Measurements from ENCODE around the gene GRIK1. TPM values are rescaled to one million over a fixed set of nuclear protein-coding genes. Genes with fewer than 3 reads are reported as not detected.

Gene GRIK1
- total RNA-seq, 4 donors from 2014 or later: 0.30 to 0.76 (median 0.36) TPM

- TF ChIP-seq POLR2A (IDR thresholded peaks at IDR 0.05) (no peak), CTCF (IDR thresholded peaks at IDR 0.05) (no peak)
- no peak overlapping the region for H3K4me3 ChIP-seq (ENCODE audit: low read depth, poor library complexity, severe bottlenecking)
- intact Hi-C loops (cut with DNase I; ENCODE audit: low total_unique reads): no loop called here
- no peak for DNase-seq (ENCODE audit: low spot score in 2 of 2)
- WGBS, 2 donors: 76 to 79% methylated on average over 7 of the region's 7 CpGs
These were observed 361.5 kb downstream of the GRIK1 start for GRCh38 chr21:29578306-29578705.

GRCh38 chr21:29571949-29572348 lies 367.8 kb downstream of the GRIK1 start:
- no peak overlapping the region for H3K4me3 ChIP-seq (ENCODE audit: low read depth, poor library complexity, severe bottlenecking)
- 78 to 81% methylated on average over 7 of the region's 7 CpGs for WGBS, 2 donors

GRCh38 chr21:29568020-29568697 lies 371.6 kb downstream of the GRIK1 start:
- 61 to 78% methylated on average over 1 of the region's 1 CpG for WGBS, 2 donors
- TF ChIP-seq CTCF (IDR thresholded peaks at IDR 0.05): no peak
- no peak for TF ChIP-seq POLR2A (IDR thresholded peaks at IDR 0.05)

More at GRCh38 chr21:29571949-29572348, 367.8 kb downstream of the GRIK1 start:
- TF ChIP-seq POLR2A (IDR thresholded peaks at IDR 0.05) (no peak), CTCF (IDR thresholded peaks at IDR 0.05) (no peak)
- DNase-seq (ENCODE audit: low spot score in 2 of 2): no peak
- intact Hi-C loops (cut with DNase I; ENCODE audit: low total_unique reads): no loop called here

GRCh38 chr21:29557931-29558725 lies 381.7 kb downstream of the GRIK1 start:
- 100% methylated on average over 1 of the region's 1 CpG for WGBS, 2 donors
- intact Hi-C loops (cut with DNase I; ENCODE audit: low total_unique reads): no loop called here
- TF ChIP-seq CTCF (IDR thresholded peaks at IDR 0.05): no peak
- no peak for TF ChIP-seq POLR2A (IDR thresholded peaks at IDR 0.05)
- no peak for DNase-seq (ENCODE audit: low spot score in 2 of 2)
- no peak overlapping the region for H3K4me3 ChIP-seq (ENCODE audit: low read depth, poor library complexity, severe bottlenecking)

More at GRCh38 chr21:29568020-29568697, 371.6 kb downstream of the GRIK1 start:
- intact Hi-C loops (cut with DNase I; ENCODE audit: low total_unique reads): no loop called here
- DNase-seq (ENCODE audit: low spot score in 2 of 2): no peak
- H3K4me3 ChIP-seq (ENCODE audit: low read depth, poor library complexity, severe bottlenecking): no peak overlapping the region

- TF ChIP-seq CTCF (IDR thresholded peaks at IDR 0.05): no peak
- TF ChIP-seq POLR2A (IDR thresholded peaks at IDR 0.05): no peak
- DNase-seq (ENCODE audit: low spot score in 2 of 2): no peak
- intact Hi-C loops (cut with DNase I; ENCODE audit: low total_unique reads): no loop called here
- WGBS, 2 donors: 73 to 81% methylated on average over 1 of the region's 1 CpG
- no peak overlapping the region for H3K4me3 ChIP-seq (ENCODE audit: low read depth, poor library complexity, severe bottlenecking)
These were observed 382.6 kb downstream of the GRIK1 start for GRCh38 chr21:29557200-29557599.
